HEK293 (cell line): ENCODE data around the gene AFDN.

Source experiments
- SP3 ChIP-seq: fragments of 450-650 bp; formaldehyde crosslinking; IDR thresholded peaks from 2 replicates; pipeline ENCODE4 v1.5.1; 2016; ENCODE audit warnings: missing biosample characterization, missing genetic modification characterization
- TF ChIP-seq, protein P1 (sequence below): fragments of 450-650 bp; formaldehyde crosslinking; IDR thresholded peaks from 2 replicates; pipeline ENCODE4 v1.5.1; 2016; ENCODE audit warnings: missing biosample characterization, missing genetic modification characterization

DNA sequence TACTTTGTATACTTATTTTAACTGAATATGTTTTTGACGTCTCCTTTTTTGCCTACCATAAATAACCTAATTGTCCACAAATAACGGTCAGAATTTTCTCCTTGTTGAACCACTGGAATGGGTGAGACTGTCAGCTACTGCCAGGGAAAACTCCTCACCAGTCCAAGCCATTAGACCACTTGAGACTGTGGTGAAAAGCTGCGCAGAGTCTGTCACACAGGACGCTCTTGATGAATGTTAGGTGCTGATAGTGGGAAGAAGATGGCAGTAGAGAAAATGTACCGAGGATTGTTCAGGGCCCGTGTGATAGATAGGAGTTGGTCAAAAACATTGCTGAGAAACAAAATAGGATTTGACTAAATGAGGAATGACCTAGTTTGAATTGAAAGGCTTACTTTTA, 95.1 kb downstream of the AFDN start:
- TF ChIP-seq, protein P1, sequence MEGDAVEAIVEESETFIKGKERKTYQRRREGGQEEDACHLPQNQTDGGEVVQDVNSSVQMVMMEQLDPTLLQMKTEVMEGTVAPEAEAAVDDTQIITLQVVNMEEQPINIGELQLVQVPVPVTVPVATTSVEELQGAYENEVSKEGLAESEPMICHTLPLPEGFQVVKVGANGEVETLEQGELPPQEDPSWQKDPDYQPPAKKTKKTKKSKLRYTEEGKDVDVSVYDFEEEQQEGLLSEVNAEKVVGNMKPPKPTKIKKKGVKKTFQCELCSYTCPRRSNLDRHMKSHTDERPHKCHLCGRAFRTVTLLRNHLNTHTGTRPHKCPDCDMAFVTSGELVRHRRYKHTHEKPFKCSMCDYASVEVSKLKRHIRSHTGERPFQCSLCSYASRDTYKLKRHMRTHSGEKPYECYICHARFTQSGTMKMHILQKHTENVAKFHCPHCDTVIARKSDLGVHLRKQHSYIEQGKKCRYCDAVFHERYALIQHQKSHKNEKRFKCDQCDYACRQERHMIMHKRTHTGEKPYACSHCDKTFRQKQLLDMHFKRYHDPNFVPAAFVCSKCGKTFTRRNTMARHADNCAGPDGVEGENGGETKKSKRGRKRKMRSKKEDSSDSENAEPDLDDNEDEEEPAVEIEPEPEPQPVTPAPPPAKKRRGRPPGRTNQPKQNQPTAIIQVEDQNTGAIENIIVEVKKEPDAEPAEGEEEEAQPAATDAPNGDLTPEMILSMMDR (tag by site-specific recombination): no peak
- TF ChIP-seq SP3: no peak
